Ramos (cell line): ENCODE data around the gene PLXNB1.

Experiments
- in situ Hi-C: fragments of 300-500 bp; cut with MboI; formaldehyde crosslinking; loops from one replicate; pipeline ENCODE4 v1.14.3; 2022; ENCODE audit warnings: low sequenced_read_pairs; ENCODE audit not compliant: unreplicated experiment

PLXNB1 gene

DNA sequence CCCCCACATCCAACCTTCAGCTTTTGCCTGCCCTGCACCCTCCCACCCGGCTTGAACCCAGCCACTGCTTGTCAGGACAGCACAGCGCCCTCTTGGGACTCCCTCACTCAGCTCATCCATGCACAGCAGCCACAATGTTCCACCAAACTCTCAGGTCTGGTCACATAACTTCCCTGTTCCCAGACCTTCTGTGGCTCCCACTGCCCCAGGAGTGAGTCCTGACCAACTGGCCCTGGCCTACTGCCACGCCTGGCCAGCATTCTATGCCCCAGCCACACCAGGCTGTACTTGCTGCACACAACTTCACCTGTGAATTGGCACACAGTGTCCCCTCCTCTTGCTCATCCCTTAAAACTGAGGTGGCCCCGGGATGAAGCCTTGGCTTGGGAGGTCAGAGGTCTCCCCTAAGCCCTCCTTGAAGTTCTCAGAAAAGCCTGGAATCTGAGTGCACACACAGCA is 21.0 kb downstream of the PLXNB1 start:
- in situ Hi-C loops: loop anchor here (10.0 kb wide), 1 partner anchor 136 kb away; no protein-coding TSS in a partner anchor

DNA sequence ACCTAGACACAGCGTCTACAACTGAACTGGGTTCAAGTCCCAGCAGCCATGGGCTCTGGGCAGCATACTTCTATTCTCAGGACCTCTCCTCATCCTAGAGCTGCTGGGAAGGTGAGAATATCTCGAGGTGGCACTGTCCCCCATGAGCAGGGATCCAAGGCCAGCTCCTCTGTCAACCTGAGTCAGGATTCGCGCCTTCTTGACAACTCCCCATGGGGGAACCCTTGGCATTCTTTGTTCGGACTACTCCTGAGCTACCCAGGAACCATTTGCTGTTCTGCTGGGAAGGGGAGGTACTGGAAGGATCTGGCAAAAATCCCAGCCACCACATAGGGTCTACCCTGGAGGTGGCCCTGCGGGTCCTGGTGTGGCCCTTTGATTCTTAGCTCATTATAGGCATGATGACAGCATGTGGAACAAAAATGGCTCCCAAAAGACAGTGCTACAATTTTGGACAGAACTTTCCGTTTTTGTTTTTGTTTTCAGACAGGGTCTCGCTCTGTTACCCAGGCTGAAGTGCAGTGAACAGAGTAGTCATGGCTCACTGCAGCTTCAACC is 22.3 kb downstream of the PLXNB1 start:
- in situ Hi-C loops: loop anchor here (10.0 kb wide), 1 partner anchor 137 kb away; no protein-coding TSS in a partner anchor

DNA sequence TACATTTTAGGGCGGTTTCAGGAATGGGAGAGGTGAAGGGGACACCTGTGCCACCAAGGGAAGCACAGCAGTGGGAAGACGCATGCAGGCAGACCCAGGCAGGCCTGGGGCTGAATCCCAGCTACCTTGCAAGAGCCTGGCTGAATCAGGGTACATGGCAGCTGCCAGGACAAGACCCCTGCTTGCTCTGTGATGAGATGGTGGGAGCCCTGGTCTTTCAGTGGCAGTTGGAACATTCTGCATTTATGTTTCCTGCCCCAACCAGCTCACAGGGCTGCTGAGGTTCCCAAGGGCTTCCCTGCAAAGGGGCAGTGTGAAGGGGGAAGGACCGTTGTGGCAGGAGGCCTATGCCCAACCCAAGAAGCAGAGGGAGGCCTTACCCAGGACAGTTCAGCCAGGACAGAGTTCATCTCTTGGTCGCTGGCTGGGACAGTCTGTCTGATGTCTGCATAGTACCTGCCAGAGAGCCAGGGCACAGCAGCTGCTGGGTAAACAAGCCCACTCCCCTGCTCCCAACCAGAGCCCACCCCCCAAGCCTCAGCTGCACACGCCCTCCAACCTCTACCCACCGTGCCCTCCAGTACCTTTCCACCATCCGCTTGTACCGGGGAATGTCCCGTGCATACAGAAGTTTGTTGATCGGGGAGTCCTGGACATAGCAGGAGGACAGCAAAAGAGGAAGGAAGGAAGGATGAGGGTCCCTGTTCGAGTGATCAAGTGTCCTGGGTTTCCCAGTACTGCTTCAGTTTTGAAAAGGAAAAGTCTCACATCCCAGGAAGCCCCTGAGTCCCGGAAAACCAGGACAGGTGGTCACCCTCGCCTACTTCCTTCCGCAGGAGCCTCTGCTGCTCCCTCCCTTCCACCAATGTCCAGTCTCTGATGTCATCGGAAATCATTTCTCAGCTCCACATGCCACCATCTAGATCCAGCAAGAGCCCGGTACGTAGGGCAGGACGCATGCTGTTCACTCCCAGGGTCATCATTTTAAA is 23.1 kb downstream of the PLXNB1 start:
- in situ Hi-C loops: loop anchor here (10.0 kb wide), 1 partner anchor 138 kb away; no protein-coding TSS in a partner anchor

DNA sequence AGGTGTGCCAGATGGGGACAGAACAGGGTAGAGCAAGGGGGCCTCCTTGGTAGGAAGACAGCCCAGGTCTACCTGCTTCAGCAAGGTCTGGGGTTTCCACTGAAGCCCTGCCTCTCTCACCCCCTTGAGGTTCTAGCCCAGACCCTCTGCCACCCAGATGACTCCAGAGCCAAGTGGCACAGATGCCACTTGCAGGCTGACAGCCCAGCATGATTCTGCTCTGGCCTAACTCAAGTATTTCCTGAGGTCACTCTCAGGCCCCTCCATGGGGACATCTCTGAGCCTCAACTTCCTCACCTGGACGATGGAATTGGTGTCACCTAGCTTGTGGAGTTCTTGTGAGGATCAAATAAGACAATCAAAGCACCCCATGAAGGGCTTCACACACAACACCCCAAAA is 23.9 kb downstream of the PLXNB1 start:
- in situ Hi-C loops: loop anchor here (10.0 kb wide), 1 partner anchor 139 kb away; no protein-coding TSS in a partner anchor

DNA sequence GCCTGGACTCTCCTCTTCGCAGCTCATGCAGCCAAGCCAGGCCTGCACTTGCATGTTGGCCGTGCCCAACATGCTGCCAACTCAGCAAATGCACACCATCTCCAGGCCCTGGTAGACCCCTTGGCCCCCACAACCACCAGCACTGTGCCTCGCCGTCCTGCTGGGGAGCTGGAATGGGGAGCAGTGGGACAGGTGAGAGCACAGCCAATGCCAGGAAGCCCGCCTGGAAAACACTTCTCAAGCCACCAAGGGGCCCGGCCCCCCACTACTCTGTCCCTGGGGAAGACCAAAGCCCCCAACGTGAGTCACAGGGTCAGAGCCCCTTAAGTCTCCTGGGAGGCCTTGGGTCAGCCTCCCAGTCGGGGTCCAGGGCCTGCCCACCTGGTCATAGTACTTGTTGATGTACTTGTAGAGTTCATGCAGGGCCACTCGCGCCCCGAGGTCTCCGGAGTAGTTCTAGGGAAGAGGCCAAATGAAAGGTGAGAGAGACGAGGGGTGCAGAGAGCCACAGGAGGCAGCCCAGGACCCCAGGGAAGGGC is 24.5 kb downstream of the PLXNB1 start:
- in situ Hi-C loops: loop anchor here (10.0 kb wide), 1 partner anchor 139 kb away; no protein-coding TSS in a partner anchor

DNA sequence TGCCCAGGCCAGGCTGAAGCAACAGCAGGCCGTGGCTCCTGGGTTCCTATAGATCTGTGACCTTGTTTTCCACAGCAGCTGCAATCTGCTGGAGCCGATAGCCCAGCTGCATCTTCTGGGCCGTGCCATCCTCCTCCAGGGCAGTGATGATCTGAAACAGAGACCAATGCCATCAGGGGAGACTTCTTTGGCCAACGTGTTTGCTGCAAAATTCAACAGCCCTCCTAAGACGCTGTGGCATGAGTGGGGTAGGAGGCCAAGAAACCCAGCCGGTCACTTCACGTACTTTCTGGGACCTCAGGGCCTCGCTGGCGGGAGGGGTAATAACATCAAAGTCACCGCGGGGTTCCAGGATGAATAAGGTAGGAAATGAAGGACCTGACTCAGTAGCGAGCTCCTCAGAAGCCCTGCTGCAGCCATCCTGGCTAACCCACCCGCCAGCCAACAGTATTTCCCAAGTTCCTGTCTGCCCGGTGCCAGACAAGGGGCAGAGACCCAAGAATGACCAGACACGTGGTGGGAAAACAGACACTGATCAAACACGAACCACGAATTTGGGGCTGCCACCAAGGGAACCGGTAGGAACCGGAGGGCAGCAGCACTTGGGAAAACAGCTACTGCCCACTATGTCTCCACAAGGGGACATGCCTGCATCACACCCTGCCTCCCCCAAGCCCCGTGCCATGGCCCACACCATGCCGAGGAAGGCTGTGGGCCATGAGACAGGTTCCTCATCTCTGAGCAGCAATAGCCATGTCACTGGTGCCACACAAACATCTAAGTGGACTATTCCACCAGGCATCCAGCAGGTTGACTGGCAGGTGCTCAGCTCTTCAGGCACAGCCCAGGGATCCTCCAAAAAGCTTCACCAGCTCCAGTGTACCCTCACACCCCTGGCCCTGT is 25.2 kb downstream of the PLXNB1 start:
- in situ Hi-C loops: loop anchor here (10.0 kb wide), 1 partner anchor 140 kb away; no protein-coding TSS in a partner anchor

DNA sequence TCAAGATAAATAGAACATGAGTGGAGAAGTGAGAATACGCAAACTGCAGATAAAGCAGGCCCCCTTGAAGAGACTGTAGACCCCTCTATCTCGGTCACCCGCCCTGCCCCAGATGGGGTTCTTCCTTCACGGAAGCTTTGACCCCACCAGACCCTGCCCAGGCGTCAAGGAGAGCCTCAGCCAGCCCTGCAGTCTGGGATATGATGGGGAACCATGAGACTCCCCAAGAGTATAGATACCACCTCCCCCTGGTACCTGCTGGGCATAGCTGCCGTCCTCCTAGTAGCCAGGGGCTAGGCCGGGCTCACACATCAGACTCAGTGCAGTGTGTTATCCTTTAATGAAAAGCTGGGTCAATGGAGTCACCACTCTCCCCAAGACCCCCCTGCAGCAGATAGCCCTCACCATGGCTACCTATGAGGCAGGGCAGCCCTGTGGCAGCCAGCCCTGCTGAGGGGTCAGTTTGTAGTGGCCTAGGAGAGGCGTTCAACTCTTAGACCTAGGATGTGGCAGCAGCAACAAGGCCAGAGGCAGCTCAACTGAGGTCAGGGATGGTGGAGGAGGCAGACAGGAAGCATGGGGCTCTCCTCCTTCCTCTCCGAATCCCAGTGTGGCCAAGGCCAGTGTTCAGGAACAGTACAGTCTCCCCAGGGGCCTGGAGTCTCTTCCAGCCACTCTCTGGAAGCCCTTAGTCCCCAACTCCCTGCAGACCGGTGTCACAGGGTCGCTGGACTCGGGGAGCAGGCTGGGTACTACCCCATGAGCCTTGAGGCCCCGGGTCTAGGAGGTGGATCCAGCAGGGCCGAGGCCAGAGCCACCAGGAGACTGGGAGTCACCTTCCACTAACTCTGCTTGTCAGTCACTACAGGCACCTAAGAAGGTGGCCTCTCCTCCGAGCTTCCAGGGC is 26.1 kb downstream of the PLXNB1 start:
- in situ Hi-C loops: loop anchor here (10.0 kb wide), 1 partner anchor 141 kb away; no protein-coding TSS in a partner anchor

DNA sequence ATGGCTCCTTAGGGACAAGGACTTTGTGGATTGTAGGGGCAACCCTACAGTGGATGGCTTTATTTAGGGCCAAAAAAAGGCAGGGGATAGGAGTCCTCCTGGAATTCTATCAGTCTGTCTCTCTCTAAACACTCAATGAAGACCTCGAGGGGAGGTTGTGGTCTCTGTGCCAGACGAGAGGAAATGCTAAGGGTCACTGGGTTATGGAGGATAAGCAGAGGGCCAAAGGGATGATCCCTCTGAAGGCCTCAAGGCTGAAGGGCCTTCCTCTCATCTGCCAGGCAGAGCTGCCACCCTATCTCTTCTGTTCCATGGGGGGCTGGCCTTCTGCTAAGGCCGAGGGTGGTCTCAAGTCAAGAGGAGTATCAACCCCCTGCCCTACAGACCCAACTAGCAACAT is 27.0 kb downstream of the PLXNB1 start:
- in situ Hi-C loops: loop anchor here (10.0 kb wide), 1 partner anchor 142 kb away; no protein-coding TSS in a partner anchor

DNA sequence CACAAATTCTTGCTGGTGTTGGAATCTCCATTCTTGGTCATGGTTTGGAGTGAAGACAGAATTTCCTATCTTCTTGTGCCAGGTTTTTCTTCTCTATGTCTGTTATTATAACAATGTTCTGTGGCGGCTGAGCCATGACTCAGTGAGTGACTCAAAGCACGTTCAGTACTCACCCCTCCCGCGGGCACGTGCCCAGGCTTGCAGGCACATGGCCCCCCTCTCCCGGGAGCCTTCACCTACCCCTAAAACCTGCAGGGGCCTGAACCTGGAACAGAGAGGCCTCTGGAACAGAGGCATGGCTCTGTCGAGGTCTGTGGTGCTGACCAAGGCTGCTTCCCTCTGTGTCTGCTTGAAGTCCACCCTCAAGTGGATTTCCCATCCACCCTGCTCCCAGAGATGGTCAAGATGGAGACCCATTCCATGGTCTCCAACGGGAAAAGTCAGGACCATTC is 27.6 kb downstream of the PLXNB1 start:
- in situ Hi-C loops: loop anchor here (10.0 kb wide), 1 partner anchor 142 kb away; no protein-coding TSS in a partner anchor

DNA sequence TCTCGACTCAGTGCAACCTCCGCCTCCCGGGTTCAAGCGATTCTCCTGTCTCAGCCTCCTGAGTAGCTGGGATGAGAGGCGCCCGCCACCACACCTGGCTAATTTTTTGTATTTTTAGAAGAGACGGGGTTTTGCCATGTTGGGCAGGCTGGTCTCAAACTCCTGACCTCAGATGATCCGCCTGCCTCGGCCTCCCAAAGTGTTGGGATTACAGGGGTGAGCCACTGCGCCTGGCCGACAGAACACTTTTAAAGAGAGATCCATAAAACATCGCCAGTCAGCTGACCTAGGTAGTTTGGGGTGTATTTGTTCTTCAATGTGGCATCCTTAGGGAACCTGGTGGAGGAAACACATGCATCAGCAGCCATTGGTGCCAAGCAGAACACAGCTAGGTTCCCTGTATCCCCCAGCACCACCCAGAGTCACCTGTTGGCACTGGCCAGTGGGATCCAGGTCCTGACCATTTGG is 28.4 kb downstream of the PLXNB1 start:
- in situ Hi-C loops: loop anchor here (10.0 kb wide), 1 partner anchor 143 kb away; no protein-coding TSS in a partner anchor

DNA sequence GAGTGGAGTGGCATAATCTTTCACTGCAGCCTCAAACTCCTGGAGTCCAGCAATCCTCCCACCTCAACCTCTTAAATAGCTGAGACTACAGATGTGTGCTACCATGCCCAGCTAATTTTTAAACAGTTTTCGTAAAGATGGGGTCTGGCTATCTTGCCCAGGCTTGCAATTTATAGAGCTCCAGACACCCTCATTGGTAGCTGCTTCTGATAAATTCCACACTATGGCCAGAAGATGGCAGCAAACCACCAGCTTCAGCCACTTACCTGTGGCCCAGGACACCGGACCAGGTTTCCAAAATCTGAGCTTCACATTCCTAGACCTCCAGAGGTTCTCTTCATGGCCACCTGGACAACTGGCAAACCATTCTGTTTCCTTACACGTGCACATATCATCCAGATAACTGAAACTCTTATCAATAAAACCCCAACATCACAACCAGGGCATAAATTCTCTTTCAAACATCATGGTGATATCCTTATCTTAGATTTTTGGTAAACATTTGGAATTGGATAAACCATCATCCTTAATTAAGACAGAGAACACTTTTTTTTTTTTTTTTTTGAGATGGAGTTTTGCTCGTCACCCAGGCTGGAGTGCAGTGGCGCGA is 29.0 kb downstream of the PLXNB1 start:
- in situ Hi-C loops: loop anchor here (10.0 kb wide), 1 partner anchor 144 kb away; no protein-coding TSS in a partner anchor

DNA sequence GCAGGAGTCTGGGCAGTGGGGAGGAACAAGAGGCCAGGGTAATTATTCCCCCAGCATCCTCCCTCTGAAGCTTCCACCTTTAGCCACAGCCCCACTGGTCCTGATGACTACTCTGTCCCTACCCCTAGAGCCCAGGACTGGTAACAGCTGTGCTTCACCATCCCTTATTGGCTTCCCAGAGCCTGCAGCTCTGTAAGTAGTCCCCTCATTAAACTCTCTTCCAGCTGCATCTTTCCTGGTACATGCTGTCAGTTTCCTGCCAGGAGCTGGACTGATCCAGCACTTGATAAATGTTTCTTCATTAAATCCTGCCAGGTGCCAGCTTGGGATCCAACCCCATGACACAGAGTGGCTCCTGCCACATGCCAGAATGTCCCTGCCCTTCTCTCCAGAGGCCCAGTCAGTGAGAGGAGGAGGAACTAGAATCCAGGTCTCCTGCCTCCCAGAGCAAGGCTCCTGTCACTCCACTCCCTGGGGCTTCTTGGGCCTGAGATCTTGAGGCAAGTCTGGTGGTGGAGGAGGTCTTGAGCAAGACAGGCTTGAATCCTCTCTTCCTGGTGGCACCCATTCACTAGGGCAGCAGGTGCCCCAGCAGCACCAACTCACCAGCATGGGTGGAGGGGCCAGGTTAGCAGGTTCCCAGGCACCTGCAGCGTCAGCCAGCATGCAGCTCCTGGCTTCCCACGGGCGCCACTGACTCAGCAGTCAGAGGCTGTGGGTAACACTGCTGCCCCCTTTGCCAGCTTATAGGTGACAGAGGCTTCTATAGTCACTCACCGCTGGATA is 30.3 kb downstream of the PLXNB1 start:
- in situ Hi-C loops: loop anchor here (10.0 kb wide), 1 partner anchor 145 kb away; no protein-coding TSS in a partner anchor

DNA sequence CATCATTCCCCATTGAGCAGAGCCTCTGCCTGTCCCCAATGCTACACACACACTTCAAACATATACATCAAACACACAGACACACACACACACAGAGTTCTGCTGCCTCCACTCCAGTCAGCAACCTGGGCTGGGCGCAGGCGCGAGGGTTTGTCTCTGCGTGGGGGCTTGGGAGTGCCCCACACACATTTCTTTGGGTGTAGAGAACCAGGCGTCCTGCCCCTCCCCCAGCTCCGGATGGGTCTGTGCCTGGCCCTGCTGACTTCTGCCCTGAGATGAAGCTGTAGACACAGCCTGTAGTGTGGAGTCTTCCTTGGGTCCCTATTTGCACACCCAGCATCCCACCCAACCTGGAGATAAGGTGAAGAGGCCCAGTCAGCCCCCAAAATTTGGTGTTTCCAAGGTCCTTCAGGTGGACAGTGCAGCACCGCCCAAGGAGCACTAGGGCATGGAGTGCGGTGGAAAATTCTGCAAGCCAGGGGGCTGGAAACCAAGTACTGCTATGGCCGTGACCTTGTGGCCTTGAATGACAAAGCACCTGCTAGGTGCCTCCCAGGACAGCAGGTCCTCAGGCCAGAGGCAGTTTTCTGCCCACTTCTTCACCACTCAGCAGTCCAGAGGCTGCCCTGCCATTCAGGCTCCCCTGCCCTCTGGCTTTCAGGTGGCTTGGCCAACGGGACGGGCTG is 31.0 kb downstream of the PLXNB1 start:
- in situ Hi-C loops: no loop called here

DNA sequence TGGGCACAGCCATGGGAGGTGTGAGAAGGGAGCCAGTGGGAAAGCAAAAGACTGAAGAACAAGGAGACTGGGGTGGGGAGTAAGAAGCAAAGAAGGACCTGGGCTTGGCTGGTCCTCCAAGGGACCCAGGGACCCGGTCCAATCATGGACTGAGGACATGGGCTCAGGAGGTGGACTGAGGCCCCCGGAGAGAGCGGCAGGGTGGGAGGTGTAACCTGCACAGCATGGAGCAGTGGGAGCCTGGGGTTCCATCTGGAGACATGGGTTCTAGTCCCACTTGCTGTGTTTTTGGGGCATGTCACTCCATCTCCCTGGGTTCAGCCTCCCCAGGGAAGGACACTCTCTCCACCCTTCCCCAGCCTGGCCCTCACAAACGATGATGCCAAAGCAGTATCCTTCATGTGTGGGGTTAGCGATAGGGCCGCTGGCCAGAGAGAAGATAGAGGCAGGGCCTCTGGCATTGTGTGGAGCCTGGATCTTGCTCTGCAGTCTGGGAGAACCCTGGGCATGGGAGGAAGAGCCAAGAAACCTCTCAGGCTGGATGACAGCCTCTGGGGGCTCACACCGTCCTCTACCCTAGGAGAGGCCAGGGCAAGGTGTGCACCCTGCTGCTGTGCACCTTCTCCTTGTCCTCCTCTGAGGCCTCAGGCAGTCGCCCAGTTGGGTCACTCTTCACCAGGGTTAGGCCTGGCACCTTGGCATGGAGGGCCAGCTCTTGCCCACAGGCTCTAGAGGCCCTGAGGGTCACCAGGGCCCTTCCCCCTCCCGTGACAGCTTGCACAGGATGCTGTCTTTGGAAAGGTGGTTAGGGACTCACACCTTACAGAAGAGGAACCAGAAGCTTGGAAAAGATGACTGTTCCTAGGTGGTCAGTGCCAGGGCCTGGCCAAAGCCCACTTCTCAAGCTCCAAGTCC is 31.9 kb downstream of the PLXNB1 start:
- in situ Hi-C loops: no loop called here

DNA sequence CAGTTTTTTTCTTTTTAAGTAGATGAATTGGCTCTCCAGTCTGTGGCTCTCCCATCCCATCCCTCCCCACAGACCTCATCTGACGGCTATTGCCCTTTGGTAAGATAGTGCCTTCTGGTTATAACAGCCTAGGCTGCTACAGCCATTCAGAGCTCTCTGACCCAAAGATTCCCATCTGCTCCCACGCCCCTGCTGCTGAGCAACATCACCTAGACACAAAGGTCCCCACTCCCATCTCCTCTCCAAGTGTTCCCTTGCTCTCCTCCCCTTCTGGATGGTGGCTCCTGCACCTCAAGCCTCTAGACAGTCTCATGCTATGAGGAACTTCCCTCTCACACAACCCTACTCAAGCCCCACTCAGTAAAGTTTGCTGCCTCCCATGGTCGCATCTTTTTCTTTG is 34.2 kb downstream of the PLXNB1 start:
- in situ Hi-C loops: no loop called here
